Subcutaneous abdominal adipose tissue (tissue), 5 donors: ENCODE measurements around the gene AKAP7.

ENCODE experiments used
- H3K27ac ChIP-seq: one replicate; pipeline ENCODE4 v1.7.0; 2013; ENCODE audit warnings: low read depth, mild to moderate bottlenecking, inconsistent platforms, low read length, moderate library complexity
- H3K27me3 ChIP-seq, 5 donors: one replicate each; pipeline ENCODE4 v1.7.0; 2013; ENCODE audit warnings: low read length in 5 of 5, inconsistent platforms in 1 of 5; ENCODE audit not compliant: control insufficient read depth in 5 of 5, insufficient read depth in 4 of 5
- H3K36me3 ChIP-seq, 5 donors: one replicate each; pipeline ENCODE4 v1.7.0; 2013; ENCODE audit warnings: low read length in 5 of 5; ENCODE audit not compliant: control insufficient read depth in 5 of 5, insufficient read depth in 5 of 5
- H3K4me1 ChIP-seq, 5 donors: one replicate each; pipeline ENCODE4 v1.7.0; 2013; ENCODE audit warnings: low read length in 5 of 5, mild to moderate bottlenecking in 3 of 5, moderate library complexity in 1 of 5; ENCODE audit not compliant: control insufficient read depth in 5 of 5, insufficient read depth in 5 of 5
- H3K4me3 ChIP-seq, 5 donors: one replicate each; pipeline ENCODE4 v1.7.0; 2013; ENCODE audit warnings: low read length in 5 of 5, low read depth in 1 of 5
- H3K9ac ChIP-seq, 5 donors: one replicate each; pipeline ENCODE4 v1.7.0; 2013; ENCODE audit warnings: low read length in 5 of 5, mild to moderate bottlenecking in 4 of 5, moderate library complexity in 3 of 5
- H3K9me3 ChIP-seq, 5 donors: one replicate each; pipeline ENCODE4 v1.7.0; 2013; ENCODE audit warnings: low read length in 5 of 5; ENCODE audit not compliant: control insufficient read depth in 5 of 5
- donor health status: healthy.
- donor health status: healthy.
- donor health status: healthy.
- donor health status: healthy.
- donor health status: healthy.

The AKAP7 gene

GRCh38 chr6:131212913-131213312, 77.6 kb downstream of the AKAP7 start:
- no peak overlapping the region for H3K9ac ChIP-seq
- peaks cover 0 to 16% (median 0%) of the 10 kb centered on the region in 5 donors for H3K4me1 ChIP-seq
- H3K27me3 ChIP-seq = no peaks in the 10 kb centered on the region
- no peak overlapping the region for H3K27ac ChIP-seq
- no peak overlapping the region for H3K4me3 ChIP-seq
- no peaks in the 10 kb centered on the region for H3K36me3 ChIP-seq
- H3K9me3 ChIP-seq = no peaks in the 10 kb centered on the region

- no peaks in the 10 kb centered on the region for H3K27me3 ChIP-seq
- H3K27ac ChIP-seq = no peak overlapping the region
- H3K36me3 ChIP-seq = no peaks in the 10 kb centered on the region
- H3K9me3 ChIP-seq = no peaks in the 10 kb centered on the region
- H3K4me1 ChIP-seq = peaks cover 0 to 16% (median 0%) of the 10 kb centered on the region in 5 donors
- no peak overlapping the region for H3K9ac ChIP-seq
- no peak overlapping the region for H3K4me3 ChIP-seq
Observed at GRCh38 chr6:131213501-131213990, 78.3 kb downstream of the AKAP7 start.

- Histone ChIP-seq H3K4me3 (no peak overlapping the region), H3K9ac (no peak overlapping the region), H3K36me3 (peaks cover 0 to 3% (median 1%) of the 10 kb centered on the region in 5 donors), H3K9me3 (no peaks in the 10 kb centered on the region), H3K4me1 (peaks cover 0 to 16% (median 0%) of the 10 kb centered on the region in 5 donors), H3K27ac (no peak overlapping the region), H3K27me3 (no peaks in the 10 kb centered on the region)
Observed at GRCh38 chr6:131215219-131215618, 80.0 kb downstream of the AKAP7 start.

GRCh38 chr6:131216246-131216645, 81.0 kb downstream of the AKAP7 start:
- H3K27me3 ChIP-seq = no peaks in the 10 kb centered on the region
- peak overlapping the region; percentile 34 for H3K27ac ChIP-seq
- H3K4me3 ChIP-seq = peak overlapping the region in 1 of 5 donors; percentile 24
- peaks cover 0 to 16% (median 0%) of the 10 kb centered on the region in 5 donors for H3K4me1 ChIP-seq
- H3K9me3 ChIP-seq = no peaks in the 10 kb centered on the region
- no peak overlapping the region for H3K9ac ChIP-seq
- H3K36me3 ChIP-seq = peaks cover 1 to 10% (median 7%) of the 10 kb centered on the region in 5 donors

- no peaks in the 10 kb centered on the region for H3K27me3 ChIP-seq
- no peaks in the 10 kb centered on the region for H3K4me1 ChIP-seq
- no peak overlapping the region for H3K4me3 ChIP-seq
- no peak overlapping the region for H3K27ac ChIP-seq
- peaks cover 3 to 15% (median 12%) of the 10 kb centered on the region in 5 donors for H3K36me3 ChIP-seq
- no peak overlapping the region for H3K9ac ChIP-seq
- no peaks in the 10 kb centered on the region for H3K9me3 ChIP-seq
Observed at GRCh38 chr6:131222773-131223172, 87.5 kb downstream of the AKAP7 start.

GRCh38 chr6:131223416-131223815, 88.1 kb downstream of the AKAP7 start:
- Histone ChIP-seq H3K9ac (no peak overlapping the region), H3K36me3 (peaks cover 3 to 15% (median 12%) of the 10 kb centered on the region in 5 donors), H3K4me1 (no peaks in the 10 kb centered on the region), H3K4me3 (no peak overlapping the region), H3K27me3 (no peaks in the 10 kb centered on the region), H3K9me3 (no peaks in the 10 kb centered on the region), H3K27ac (no peak overlapping the region)

GRCh38 chr6:131225127-131225526, 89.9 kb downstream of the AKAP7 start:
- Histone ChIP-seq H3K27ac (no peak overlapping the region), H3K4me3 (no peak overlapping the region), H3K9me3 (no peaks in the 10 kb centered on the region), H3K27me3 (no peaks in the 10 kb centered on the region), H3K9ac (no peak overlapping the region), H3K36me3 (peaks cover 3 to 14% (median 11%) of the 10 kb centered on the region in 5 donors), H3K4me1 (no peaks in the 10 kb centered on the region)

GRCh38 chr6:131225959-131226358, 90.7 kb downstream of the AKAP7 start:
- no peaks in the 10 kb centered on the region for H3K4me1 ChIP-seq
- no peaks in the 10 kb centered on the region for H3K9me3 ChIP-seq
- H3K27me3 ChIP-seq = no peaks in the 10 kb centered on the region
- H3K36me3 ChIP-seq = peaks cover 3 to 9% (median 8%) of the 10 kb centered on the region in 5 donors
- no peak overlapping the region for H3K27ac ChIP-seq
- H3K4me3 ChIP-seq = no peak overlapping the region
- no peak overlapping the region for H3K9ac ChIP-seq

GRCh38 chr6:131226459-131227157, 91.3 kb downstream of the AKAP7 start:
- Histone ChIP-seq H3K4me3 (no peak overlapping the region), H3K9me3 (no peaks in the 10 kb centered on the region), H3K27ac (no peak overlapping the region), H3K36me3 (peaks cover 0 to 3% (median 2%) of the 10 kb centered on the region in 5 donors), H3K4me1 (no peaks in the 10 kb centered on the region), H3K27me3 (no peaks in the 10 kb centered on the region), H3K9ac (no peak overlapping the region)

GRCh38 chr6:131227158-131227543, 91.9 kb downstream of the AKAP7 start:
- Histone ChIP-seq H3K9me3 (no peaks in the 10 kb centered on the region), H3K4me3 (no peak overlapping the region), H3K4me1 (no peaks in the 10 kb centered on the region), H3K27me3 (no peaks in the 10 kb centered on the region), H3K27ac (no peak overlapping the region), H3K9ac (no peak overlapping the region), H3K36me3 (peaks cover 0 to under 1% (median 0%) of the 10 kb centered on the region in 5 donors)
